Activated naive CD8-positive, alpha-beta T cell treated with anti-CD3 and anti-CD28 coated beads, Interleukin-2, amount 10 ng/mL, durations not matched to agents 7 days and 5 days (primary cell): Measurements from ENCODE around the gene TLR6. TPM values are rescaled to one million over a fixed set of nuclear protein-coding genes. Genes with fewer than 3 reads are reported as not detected.

Experiments used
- ATAC-seq: fragments of 150-1000 bp; cut with Tn5 transposase; one replicate; pipeline ENCODE4 v1.10.0; 2021; ENCODE audit warnings: low read depth, moderate library complexity
- POLR2A ChIA-PET: fragments of 350-600 bp; sonication (Branson Sonifier 250); formaldehyde crosslinking; loops from one replicate; lab custom pipeline; 2021; ENCODE audit warnings: antibody characterized with exemption; lab: Charles Lee
- DNase-seq: peaks from one replicate; pipeline ENCODE4 v3.0.0; 2021
- H3K27ac Mint-ChIP-seq: one replicate; pipeline ENCODE4 v1.8.0; 2022; ENCODE audit warnings: mild to moderate bottlenecking, mixed read lengths
- H3K27me3 Mint-ChIP-seq: one replicate; pipeline ENCODE4 v1.8.0; 2022; ENCODE audit warnings: mild to moderate bottlenecking, moderate library complexity, mixed read lengths
- H3K36me3 Mint-ChIP-seq: one replicate; pipeline ENCODE4 v1.8.0; 2021; ENCODE audit warnings: mild to moderate bottlenecking, mixed read lengths
- H3K4me1 Mint-ChIP-seq: one replicate; pipeline ENCODE4 v1.8.0; 2021; ENCODE audit warnings: mixed read lengths
- H3K4me3 Mint-ChIP-seq: one replicate; pipeline ENCODE4 v1.8.0; 2022; ENCODE audit warnings: mild to moderate bottlenecking, moderate library complexity, mixed read lengths
- H3K9me3 Mint-ChIP-seq: one replicate; pipeline ENCODE4 v1.8.0; 2021; ENCODE audit warnings: mixed read lengths
- total RNA-seq, 2 experiments: library from RNA; stranded (reverse); gene quantifications; one replicate each; pipeline ENCODE4 v1.2.3, GENCODE V29; 2021

TLR6 gene
- total RNA-seq, 2 experiments from 2014 or later, result 4.8 to 5.9 TPM

GRCh38 chr4:38804654-38805295 is 51.8 kb downstream of the TLR6 start, which contains the start of gene TLR1:
Gene TLR1 (minus strand): TSS chr4:38804791. CDS start chr4:38798831, 5,960 bp downstream.
- Mint-ChIP-seq H3K27me3 (no peaks in the 10 kb centered on the region), H3K36me3 (peaks cover 37% of the 10 kb centered on the region), H3K4me1 (peaks cover 23% of the 10 kb centered on the region), H3K4me3 (peak within 1 kb of the TSS; percentile 99), H3K9me3 (peaks cover 9% of the 10 kb centered on the region), H3K27ac (peak within 1 kb of the TSS; percentile 97)
- POLR2A ChIA-PET, result interaction anchor here (0.6 to 1.5 kb wide), 6 partner anchors 14 to 297 kb away, joined by 3 to 7 read pairs (median 4); partner anchors contain the start of gene FAM114A1
- DNase-seq (no peak), ATAC-seq (peak; percentile 59)

DNA sequence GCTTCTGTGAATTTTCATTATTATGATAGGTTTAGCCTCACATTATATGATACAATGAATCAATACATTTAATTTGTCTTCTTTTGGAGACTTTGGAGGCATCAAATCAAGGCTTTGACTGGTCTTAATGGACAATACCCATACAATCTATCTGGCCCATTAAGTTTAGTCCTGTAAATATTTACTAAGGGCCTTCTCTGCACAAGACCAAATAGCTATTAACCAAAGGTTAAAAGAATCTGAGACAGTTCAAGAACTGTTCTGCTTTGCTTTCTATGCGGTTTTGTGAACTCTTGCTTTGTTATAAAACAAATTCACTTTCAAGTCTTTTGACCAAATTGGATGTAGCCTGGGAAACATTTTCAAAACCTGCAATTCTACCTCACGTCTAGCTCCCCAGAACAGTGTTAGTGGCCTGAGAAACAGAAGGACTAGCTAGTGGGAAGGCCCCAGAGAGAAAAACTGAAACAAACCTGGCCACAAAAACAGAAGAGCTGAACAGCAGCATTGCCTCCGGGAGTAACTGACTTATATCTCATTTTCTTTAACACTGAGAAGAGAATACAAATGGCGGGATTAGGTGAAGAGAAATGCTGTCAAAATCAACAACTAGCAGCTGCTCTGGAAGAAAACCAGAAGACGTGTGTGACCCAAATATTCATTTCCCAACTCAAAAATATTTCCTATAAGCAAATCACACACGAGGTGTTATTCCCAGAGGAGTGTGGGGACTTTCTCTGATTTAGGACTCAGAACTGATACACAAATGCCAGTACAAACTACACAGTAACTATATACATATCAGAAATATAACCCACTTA is 52.6 kb downstream of the TLR6 start:
- Mint-ChIP-seq H3K4me3 (peak overlapping the region; percentile 99), H3K36me3 (peaks cover 44% of the 10 kb centered on the region), H3K4me1 (peaks cover 23% of the 10 kb centered on the region), H3K9me3 (peaks cover 13% of the 10 kb centered on the region), H3K27me3 (no peaks in the 10 kb centered on the region), H3K27ac (peak overlapping the region; percentile 97)
- DNase-seq (no peak), ATAC-seq (peak; percentile 48)
- POLR2A ChIA-PET, result interaction anchor here (0.6 to 1.5 kb wide), 8 partner anchors 13 to 966 kb away, joined by 3 to 7 read pairs (median 4); partner anchors contain the start of gene FAM114A1

DNA sequence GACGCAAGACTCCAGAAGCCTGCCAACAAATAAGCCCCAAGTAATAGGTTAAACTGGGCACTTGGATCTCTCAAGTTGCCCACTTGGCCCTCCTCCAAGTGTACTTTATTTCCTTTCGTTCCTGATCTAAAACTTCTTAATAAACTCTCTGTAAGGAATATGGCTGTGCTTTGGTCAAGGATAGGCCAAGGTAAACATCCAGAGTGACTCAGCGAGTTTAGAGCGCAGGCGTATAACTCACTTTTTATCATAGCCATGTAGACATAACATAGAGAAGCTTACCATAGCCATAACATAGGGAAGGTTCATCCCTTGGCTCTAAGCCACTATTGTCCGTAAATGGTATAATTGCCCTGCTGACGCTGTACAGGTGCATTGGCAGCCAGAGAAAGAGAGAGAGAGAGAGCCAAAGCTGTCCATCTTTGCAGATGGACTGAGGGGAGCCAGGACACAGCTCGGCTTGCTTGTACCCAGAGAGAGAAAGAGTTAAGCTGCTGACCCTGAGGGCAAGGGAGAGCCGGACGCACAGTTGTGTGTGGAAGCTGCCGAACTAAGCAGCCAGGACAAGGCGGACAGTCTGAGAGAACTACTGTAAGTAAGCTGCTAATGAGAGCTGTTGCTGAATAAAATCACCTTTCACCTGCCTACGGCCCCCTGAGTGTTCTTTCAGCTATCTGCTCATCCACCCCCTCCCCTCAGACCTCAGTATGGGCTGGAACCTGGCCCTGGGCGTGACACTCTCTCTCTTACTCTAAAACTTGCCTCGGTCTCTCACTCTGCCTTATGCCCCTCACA is 53.9 kb downstream of the TLR6 start:
- Mint-ChIP-seq H3K27me3 (no peaks in the 10 kb centered on the region), H3K36me3 (peaks cover 54% of the 10 kb centered on the region), H3K27ac (no peak overlapping the region), H3K4me1 (peaks cover 23% of the 10 kb centered on the region), H3K4me3 (peak overlapping the region; percentile 99), H3K9me3 (peaks cover 14% of the 10 kb centered on the region)
- ATAC-seq (no peak), DNase-seq (no peak)
- POLR2A ChIA-PET, result interaction anchor here (1.5 kb wide), 1 partner anchor 12 kb away, joined by 7 read pairs; no protein-coding TSS in a partner anchor

DNA sequence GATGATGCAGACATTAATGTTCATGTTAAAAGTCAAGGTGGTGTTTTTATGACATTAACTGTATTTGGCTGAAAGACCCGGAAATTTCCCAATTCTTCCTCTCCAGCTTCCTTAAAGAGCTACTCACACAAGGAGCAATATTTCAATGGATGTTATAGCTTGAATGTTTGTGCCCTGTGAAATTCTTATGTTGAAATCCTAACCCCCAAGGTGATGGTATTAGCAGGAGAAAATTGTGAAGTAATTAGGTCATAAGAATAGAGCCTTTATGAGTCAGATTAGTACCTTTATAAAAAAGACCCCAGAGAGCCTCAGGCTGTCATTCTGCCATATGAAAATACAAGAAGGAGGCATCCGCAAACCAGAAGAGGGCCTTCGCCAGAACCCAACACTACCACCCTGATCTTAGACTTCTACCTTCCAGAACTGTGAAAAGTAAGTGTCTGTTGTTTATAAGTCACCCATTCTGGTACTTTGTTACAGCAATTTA is 55.6 kb downstream of the TLR6 start:
- H3K4me1 Mint-ChIP-seq, result peaks cover 23% of the 10 kb centered on the region
- POLR2A ChIA-PET, result no interaction called here
- ATAC-seq (no peak), DNase-seq (no peak)
- no peak overlapping the region for H3K4me3 Mint-ChIP-seq
- H3K27ac Mint-ChIP-seq, result no peak overlapping the region
- H3K36me3 Mint-ChIP-seq, result peaks cover 65% of the 10 kb centered on the region
- H3K27me3 Mint-ChIP-seq, result no peaks in the 10 kb centered on the region
- peaks cover 18% of the 10 kb centered on the region for H3K9me3 Mint-ChIP-seq

- H3K27ac Mint-ChIP-seq, result no peak overlapping the region
- H3K27me3 Mint-ChIP-seq, result no peaks in the 10 kb centered on the region
- H3K4me3 Mint-ChIP-seq, result no peak overlapping the region
- no peak for DNase-seq
- peaks cover 17% of the 10 kb centered on the region for H3K4me1 Mint-ChIP-seq
- H3K9me3 Mint-ChIP-seq, result peaks cover 20% of the 10 kb centered on the region
- no peak for ATAC-seq
- H3K36me3 Mint-ChIP-seq, result peaks cover 72% of the 10 kb centered on the region
- POLR2A ChIA-PET, result no interaction called here
Measured at GRCh38 chr4:38800366-38800765, 56.3 kb downstream of the TLR6 start.

DNA sequence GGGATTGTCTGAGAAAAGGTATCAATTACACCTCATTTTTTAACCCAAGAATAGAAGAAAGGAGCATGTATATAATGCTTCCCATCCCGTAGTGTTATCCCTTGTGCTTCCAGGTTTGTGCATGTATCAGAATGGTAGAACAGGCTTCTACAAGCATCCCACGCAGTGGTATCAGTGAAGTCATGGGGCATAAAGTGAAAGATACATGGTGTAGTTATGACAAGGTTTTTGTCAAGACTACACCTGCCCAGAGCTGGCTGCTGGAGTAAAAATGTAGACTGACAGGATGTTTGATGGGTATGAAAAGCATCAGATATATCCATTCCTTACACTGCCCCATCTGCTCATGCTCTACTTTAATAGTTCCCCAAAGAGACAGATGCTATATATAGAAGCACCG is 61.5 kb downstream of the TLR6 start:
- Mint-ChIP-seq H3K4me1 (peaks cover 14% of the 10 kb centered on the region), H3K36me3 (peaks cover 65% of the 10 kb centered on the region), H3K4me3 (no peak overlapping the region), H3K27me3 (no peaks in the 10 kb centered on the region), H3K9me3 (peaks cover 23% of the 10 kb centered on the region), H3K27ac (no peak overlapping the region)
- ATAC-seq (no peak), DNase-seq (no peak)
- POLR2A ChIA-PET, result no interaction called here

GRCh38 chr4:38794051-38794450 is 62.6 kb downstream of the TLR6 start:
- ATAC-seq (no peak), DNase-seq (no peak)
- Mint-ChIP-seq H3K9me3 (peaks cover 19% of the 10 kb centered on the region), H3K27ac (no peak overlapping the region), H3K4me3 (no peak overlapping the region), H3K4me1 (peaks cover 15% of the 10 kb centered on the region), H3K36me3 (peaks cover 59% of the 10 kb centered on the region), H3K27me3 (no peaks in the 10 kb centered on the region)
- POLR2A ChIA-PET, result no interaction called here

DNA sequence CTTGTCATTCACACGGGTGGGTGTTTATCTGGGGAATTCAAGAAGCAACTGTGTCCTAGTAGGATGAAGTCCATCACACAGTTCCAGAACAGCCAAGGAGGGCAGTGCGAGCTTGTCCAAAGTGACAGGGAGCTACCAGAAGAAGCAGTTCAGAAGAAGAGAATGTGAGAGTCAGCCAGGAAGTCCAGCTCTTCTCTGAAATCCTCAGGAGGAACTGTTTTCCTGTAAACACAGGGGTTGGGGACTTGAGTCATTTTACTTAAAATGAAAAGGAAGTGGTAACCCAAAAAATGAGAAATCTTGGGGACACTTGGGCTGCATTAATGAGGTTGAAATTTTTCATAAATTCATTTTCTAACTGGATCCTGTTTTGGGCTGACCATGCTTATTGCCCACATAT is 65.6 kb downstream of the TLR6 start:
- Mint-ChIP-seq H3K9me3 (peaks cover 15% of the 10 kb centered on the region), H3K27ac (peak overlapping the region; percentile 77), H3K4me3 (peak overlapping the region; percentile 50), H3K27me3 (peaks cover 1% of the 10 kb centered on the region), H3K36me3 (peaks cover 38% of the 10 kb centered on the region), H3K4me1 (peaks cover 17% of the 10 kb centered on the region)
- POLR2A ChIA-PET, result interaction anchor here (0.6 to 2.0 kb wide), 3 partner anchors 9 to 15 kb away, joined by 3 to 7 read pairs (median 5); partner anchors contain the start of gene TLR1
- DNase-seq (no peak), ATAC-seq (peak; percentile 45)

DNA sequence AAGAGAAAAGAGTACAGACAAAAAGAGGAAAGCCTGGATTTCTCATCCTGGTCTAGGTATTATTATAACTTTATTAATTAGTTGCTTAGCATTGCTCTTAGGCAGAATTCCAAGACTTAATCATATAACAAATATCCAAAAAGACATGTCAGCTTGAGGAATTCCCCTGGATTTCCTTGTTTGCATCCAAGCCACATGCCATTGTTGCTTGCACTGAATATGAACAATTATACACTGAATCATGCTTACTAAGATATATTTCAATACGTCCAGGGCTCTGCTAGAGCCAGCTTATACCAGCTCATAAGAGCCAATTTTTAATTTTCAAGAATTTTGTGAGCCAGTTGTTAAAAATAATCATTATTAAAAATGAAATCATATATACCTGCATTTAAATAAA is 68.3 kb downstream of the TLR6 start:
- ATAC-seq (no peak), DNase-seq (no peak)
- H3K36me3 Mint-ChIP-seq, result peaks cover 14% of the 10 kb centered on the region
- H3K27ac Mint-ChIP-seq, result no peak overlapping the region
- POLR2A ChIA-PET, result no interaction called here
- no peak overlapping the region for H3K4me3 Mint-ChIP-seq
- H3K4me1 Mint-ChIP-seq, result peaks cover 17% of the 10 kb centered on the region
- peaks cover 1% of the 10 kb centered on the region for H3K27me3 Mint-ChIP-seq
- peaks cover 6% of the 10 kb centered on the region for H3K9me3 Mint-ChIP-seq

- ATAC-seq (no peak), DNase-seq (no peak)
- Mint-ChIP-seq H3K4me3 (no peak overlapping the region), H3K27me3 (peaks cover 3% of the 10 kb centered on the region), H3K9me3 (peaks cover 6% of the 10 kb centered on the region), H3K36me3 (peaks cover 11% of the 10 kb centered on the region), H3K27ac (no peak overlapping the region), H3K4me1 (peaks cover 18% of the 10 kb centered on the region)
- POLR2A ChIA-PET, result no interaction called here
Measured at GRCh38 chr4:38787693-38788092, 68.9 kb downstream of the TLR6 start.

GRCh38 chr4:38785901-38786402 is 70.7 kb downstream of the TLR6 start:
- Mint-ChIP-seq H3K27ac (no peak overlapping the region), H3K4me3 (no peak overlapping the region), H3K36me3 (peaks cover 10% of the 10 kb centered on the region), H3K4me1 (peaks cover 9% of the 10 kb centered on the region), H3K9me3 (peaks cover 4% of the 10 kb centered on the region), H3K27me3 (peaks cover 3% of the 10 kb centered on the region)
- no peak for DNase-seq
- POLR2A ChIA-PET, result no interaction called here
- ATAC-seq, result no peak

DNA sequence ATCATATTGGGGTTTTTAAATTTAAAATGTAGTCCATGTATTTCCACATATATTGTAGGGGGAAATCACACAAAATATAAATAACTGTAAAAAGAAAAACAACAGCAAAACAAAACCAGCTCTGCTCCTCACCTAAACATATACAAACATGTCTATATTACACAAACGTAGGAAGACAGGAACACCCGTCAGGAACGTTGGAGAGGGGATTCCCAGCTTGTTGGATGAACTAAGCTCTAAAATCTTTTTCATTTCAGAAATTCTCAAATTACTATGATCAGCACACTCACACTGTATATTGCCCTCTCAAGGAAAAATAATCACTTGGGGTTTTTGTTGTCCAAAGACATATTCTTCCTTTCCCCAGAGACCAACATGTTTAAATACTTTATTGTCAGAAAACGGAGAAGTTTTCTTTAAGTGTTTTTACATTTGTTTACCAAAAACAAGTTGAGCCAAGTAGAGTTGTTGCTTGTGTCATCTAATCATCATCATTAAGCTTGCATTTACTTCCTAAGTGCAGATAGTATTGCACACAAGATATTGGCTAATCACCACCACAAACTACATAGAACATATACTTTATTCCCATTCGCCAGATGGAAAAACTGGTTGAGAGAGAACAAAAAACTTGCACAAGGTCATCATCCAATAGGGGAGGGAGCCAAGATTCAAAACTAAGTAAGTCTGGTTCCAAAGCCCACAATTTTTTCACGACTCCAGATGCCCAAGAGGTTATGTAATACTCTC is 71.4 kb downstream of the TLR6 start:
- POLR2A ChIA-PET, result no interaction called here
- peaks cover 5% of the 10 kb centered on the region for H3K4me1 Mint-ChIP-seq
- no peak overlapping the region for H3K27ac Mint-ChIP-seq

More for the DNA sequence above, 71.4 kb downstream of the TLR6 start:
- ATAC-seq (no peak), DNase-seq (no peak)
- Mint-ChIP-seq H3K27me3 (peaks cover 3% of the 10 kb centered on the region), H3K9me3 (peaks cover 4% of the 10 kb centered on the region), H3K4me3 (no peak overlapping the region), H3K36me3 (peaks cover 5% of the 10 kb centered on the region)
